ENCODE results near the gene EN2. TPM values are rescaled to one million over a fixed set of nuclear protein-coding genes. Genes with fewer than 3 reads are reported as not detected.

Gene EN2
- total and polyA plus RNA-seq, 10 of the 15 experiments (the other 5 are each of a cell fraction or from before 2014, with no cell fraction given): not detected

- H3K4me1 ChIP-seq (ENCODE audit: control insufficient read depth, insufficient read depth, low read length): no peaks in the 10 kb centered on the region
- DNase-seq (ENCODE audit: low read depth, low spot score) (no peak), FAIRE-seq (no peak), ATAC-seq (no peak)
- SMC1A ChIA-PET (ENCODE audit: uncharacterized antibody, unreplicated experiment): no interaction called here
- H3K79me2 ChIP-seq (ENCODE audit: control insufficient read depth, insufficient read depth, low read length): no peaks in the 10 kb centered on the region
- no peak overlapping the region for H3K4me3 ChIP-seq
- CTCF ChIA-PET: no interaction called here
- POLR2A ChIA-PET: no interaction called here
- BruUV-seq (replicated peaks): no TSS peak
- in situ Hi-C loops (cut with MboI): no loop called here
- H3K27me3 ChIP-seq (replicated peaks in 1 of 2; ENCODE audit: control insufficient read depth in 2 of 2, insufficient read depth in 2 of 2, low read length in 1 of 2): peaks cover 12 to 57% of the 10 kb centered on the region in 2 experiments
- H3K27ac ChIP-seq (ENCODE audit: control insufficient read depth, insufficient read depth): no peak overlapping the region
- no peak overlapping the region for H3K4me2 ChIP-seq (ENCODE audit: control insufficient read depth, insufficient read depth)
- RAD21 ChIA-PET (ENCODE audit: unreplicated experiment): no interaction called here
- H3K36me3 ChIP-seq (ENCODE audit: control insufficient read depth in 2 of 2, insufficient read depth in 2 of 2, low read length in 1 of 2): no peaks in the 10 kb centered on the region
- H2AFZ ChIP-seq (ENCODE audit: control insufficient read depth, low read depth, low read length): no peak overlapping the region
- intact Hi-C loops (cut with micrococcal nuclease; ENCODE audit: unreplicated experiment): no loop called here
- no peak overlapping the region for H3K9ac ChIP-seq (ENCODE audit: control insufficient read depth, insufficient read depth, low read length)
- TF ChIP-seq SPI1 (IDR thresholded peaks at IDR 0.05; ENCODE audit: borderline replicate concordance, insufficient read depth, low read depth, low read length) (no peak), SIX5 (IDR thresholded peaks at IDR 0.05; ENCODE audit: low read depth, low read length, severe bottlenecking) (no peak)
- no peaks in the 10 kb centered on the region; the same call in 2 of the 3 replicates for H3K9me3 ChIP-seq (replicated peaks; ENCODE audit: control insufficient read depth, insufficient read depth, low read length)
- no peaks in the 10 kb centered on the region for H4K20me1 ChIP-seq (ENCODE audit: control insufficient read depth, insufficient read depth)
- 15% methylated on average over 10 of the region's 10 CpGs for WGBS (ENCODE audit: insufficient coverage, insufficient replicate concordance, low lambda C conversion rate, missing lambda C conversion rate)
These were observed 10.8 kb downstream of the EN2 start for GRCh38 chr7:155468785-155469148.

- Histone ChIP-seq H3K9ac (ENCODE audit: control insufficient read depth, insufficient read depth, low read length) (no peak overlapping the region), H3K27ac (ENCODE audit: control insufficient read depth, insufficient read depth) (no peak overlapping the region), H3K9me3 (replicated peaks; ENCODE audit: control insufficient read depth, insufficient read depth, low read length) (no peaks in the 10 kb centered on the region; the same call in 2 of the 3 replicates), H3K4me2 (ENCODE audit: control insufficient read depth, insufficient read depth) (no peak overlapping the region), H3K36me3 (ENCODE audit: control insufficient read depth in 2 of 2, insufficient read depth in 2 of 2, low read length in 1 of 2) (no peaks in the 10 kb centered on the region), H3K4me3 (no peak overlapping the region), H3K27me3 (replicated peaks in 1 of 2; ENCODE audit: control insufficient read depth in 2 of 2, insufficient read depth in 2 of 2, low read length in 1 of 2) (peaks cover 15 to 57% of the 10 kb centered on the region in 2 experiments), H3K4me1 (ENCODE audit: control insufficient read depth, insufficient read depth, low read length) (no peaks in the 10 kb centered on the region), H4K20me1 (ENCODE audit: control insufficient read depth, insufficient read depth) (no peaks in the 10 kb centered on the region), H2AFZ (ENCODE audit: control insufficient read depth, low read depth, low read length) (no peak overlapping the region), H3K79me2 (ENCODE audit: control insufficient read depth, insufficient read depth, low read length) (no peaks in the 10 kb centered on the region)
- ChIA-PET RAD21 (ENCODE audit: unreplicated experiment) (no interaction called here), POLR2A (no interaction called here), SMC1A (ENCODE audit: uncharacterized antibody, unreplicated experiment) (no interaction called here), CTCF (no interaction called here)
- FAIRE-seq (no peak), ATAC-seq (no peak), DNase-seq (ENCODE audit: low read depth, low spot score) (no peak)
- intact Hi-C loops (cut with micrococcal nuclease; ENCODE audit: unreplicated experiment): no loop called here
- no TSS peak for BruUV-seq (replicated peaks)
- 17% methylated on average over 12 of the region's 12 CpGs for WGBS (ENCODE audit: insufficient coverage, insufficient replicate concordance, low lambda C conversion rate, missing lambda C conversion rate)
- TF ChIP-seq CHD2 (IDR thresholded peaks at IDR 0.05; ENCODE audit: borderline replicate concordance, low read depth, low read length) (no peak), PKNOX1 (IDR thresholded peaks at IDR 0.05) (no peak)
- in situ Hi-C loops (cut with MboI): no loop called here
These were observed 11.6 kb downstream of the EN2 start for GRCh38 chr7:155469311-155470185.
